Breast epithelium (tissue), 4 donors: ENCODE results near the gene ABHD16A. TPM values are rescaled to one million over a fixed set of nuclear protein-coding genes. Genes with fewer than 3 reads are reported as not detected.

Experiments
- DNase-seq, 2 donors: peaks; one replicate each; pipeline ENCODE4 v3.0.0-alpha.2; 2019; ENCODE audit warnings: low spot score in 2 of 2
- H3K27ac ChIP-seq, 2 donors: fragments of 200-600 bp; sonication (generic) in 1 of 2; one replicate each; pipeline ENCODE4 v1.5.1; 2016 to 2019; ENCODE audit warnings: mild to moderate bottlenecking in 1 of 2
- H3K27me3 ChIP-seq, 2 donors: fragments of 200-600 bp; sonication (generic) in 1 of 2; one replicate each; pipeline versions ENCODE4 v1.5.1 to v1.6.0; 2017 to 2019; ENCODE audit warnings: control low read depth in 1 of 2, mild to moderate bottlenecking in 1 of 2
- H3K36me3 ChIP-seq: fragments of 200-600 bp; one replicate; pipeline ENCODE4 v1.5.1; 2019
- H3K4me1 ChIP-seq, 2 donors: fragments of 200-600 bp; sonication (generic); one replicate each; pipeline ENCODE4 v1.5.1; 2016 to 2019; ENCODE audit warnings: control low read depth in 1 of 2
- H3K4me3 ChIP-seq, 3 donors: fragments of 200-600 bp; sonication (generic); 1 replicate in 2 of 3; 2 replicates in 1 of 3; pipeline ENCODE4 v1.5.1; 2016 to 2019; ENCODE audit warnings: mild to moderate bottlenecking in 3 of 3, moderate library complexity in 2 of 3
- H3K9me3 ChIP-seq, 2 donors: fragments of 200-600 bp; sonication (generic) in 1 of 2; one replicate each; pipeline ENCODE4 v1.5.1; 2016 to 2019; ENCODE audit warnings: control low read depth in 1 of 2
- CTCF ChIP-seq, 3 donors: fragments of 450-650 bp; IDR thresholded peaks; one replicate each; pipeline ENCODE4 v1.5.1; 2016 to 2017; ENCODE audit warnings: antibody characterized with exemption in 3 of 3, mild to moderate bottlenecking in 3 of 3, moderate library complexity in 3 of 3
- POLR2A ChIP-seq: fragments of 450-650 bp; IDR thresholded peaks from one replicate; pipeline ENCODE4 v1.6.1; 2016; ENCODE audit warnings: antibody characterized with exemption, mild to moderate bottlenecking, moderate library complexity
- POLR2AphosphoS5 ChIP-seq, 3 donors: sonication (generic); formaldehyde crosslinking; IDR thresholded peaks; one replicate each; pipeline ENCODE4 v1.6.1; 2017; ENCODE audit warnings: antibody characterized with exemption in 3 of 3
- intact Hi-C: fragments of 100-400 bp; cut with DNase I; formaldehyde crosslinking; loops from one replicate; pipeline ENCODE4 v1.15.1; 2023; ENCODE audit warnings: low total_unique reads
- total RNA-seq, 3 donors: library from RNA; depleted of rRNA; stranded (reverse); fragments of >200 nt; gene quantifications; one replicate each; pipeline ENCODE4 v1.1.0, GENCODE V29; 2016

The ABHD16A gene
- total RNA-seq, 3 donors from 2014 or later: 42.6 to 62.6 (median 50.5) TPM

- peaks cover 3 to 6% of the 10 kb centered on the region in 2 donors for H3K4me1 ChIP-seq
- H3K36me3 ChIP-seq: peaks cover 4% of the 10 kb centered on the region
- TF ChIP-seq POLR2AphosphoS5 (IDR thresholded peaks at IDR 0.05) (no peak), CTCF (IDR thresholded peaks at IDR 0.05) (no peak), POLR2A (no peak)
- intact Hi-C loops: no loop called here
- H3K9me3 ChIP-seq: no peaks in the 10 kb centered on the region
- H3K27me3 ChIP-seq: no peaks in the 10 kb centered on the region
- no peak overlapping the region for H3K27ac ChIP-seq
- no peak for DNase-seq
- H3K4me3 ChIP-seq: no peak overlapping the region
Observed at GRCh38 chr6:31722173-31722572, 19.0 kb upstream of the ABHD16A start.

DNA sequence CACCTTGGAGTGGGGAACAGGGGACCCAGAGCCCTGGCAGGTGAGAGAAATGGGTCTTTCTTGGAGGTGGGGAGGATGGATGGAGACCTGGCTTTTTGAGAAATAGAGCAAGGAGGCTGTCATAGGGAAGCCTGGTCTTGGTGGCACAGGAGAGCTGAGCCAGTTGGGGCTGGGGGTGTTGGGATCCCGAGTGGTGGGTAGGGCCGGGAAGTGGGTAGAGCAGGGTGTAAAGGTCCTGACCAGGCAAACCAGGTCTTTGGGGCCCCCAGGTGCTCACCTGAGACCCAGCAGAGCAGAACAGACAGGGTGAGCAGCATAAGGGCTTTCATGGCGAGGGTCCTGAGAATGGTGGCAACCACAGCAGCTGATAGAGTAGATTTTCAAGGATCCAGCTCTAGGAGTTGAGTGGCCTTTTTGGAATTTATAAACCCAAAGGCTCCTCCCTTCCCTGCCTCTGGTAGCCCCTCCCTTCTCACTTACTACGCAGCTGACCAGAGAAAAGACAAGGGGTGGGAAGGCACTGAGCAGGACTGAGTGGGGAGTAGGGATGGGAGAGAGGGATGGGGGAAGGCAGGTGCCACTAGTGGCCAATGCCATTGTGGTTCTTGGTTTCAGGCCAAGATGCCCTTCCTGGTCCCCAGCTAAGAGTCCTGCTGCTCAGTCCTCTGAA lies 18.4 kb upstream of the ABHD16A start, which contains the start of gene LY6G6C:
LY6G6C (minus strand) TSS at position 396 of the 670 bp plus-strand sequence; CDS start at position 329, 67 bp downstream.
- Histone ChIP-seq H3K27ac (peak within 1 kb of the TSS in 1 of 2 donors; percentile 45), H3K27me3 (no peaks in the 10 kb centered on the region), H3K9me3 (no peaks in the 10 kb centered on the region), H3K36me3 (no peaks in the 10 kb centered on the region), H3K4me3 (no peak within 1 kb of the TSS), H3K4me1 (peaks cover 3 to 6% of the 10 kb centered on the region in 2 donors)
- intact Hi-C loops: no loop called here
- TF ChIP-seq POLR2AphosphoS5 (IDR thresholded peaks at IDR 0.05) (no peak), POLR2A (no peak)
- DNase-seq: no peak

- peaks cover 3 to 6% of the 10 kb centered on the region in 2 donors for H3K4me1 ChIP-seq
- H3K9me3 ChIP-seq: no peaks in the 10 kb centered on the region
- intact Hi-C loops: no loop called here
- TF ChIP-seq POLR2AphosphoS5 (IDR thresholded peaks at IDR 0.05) (no peak), POLR2A (no peak), CTCF (IDR thresholded peaks at IDR 0.05) (no peak)
- peak overlapping the region; percentile 25 to 45 for H3K27ac ChIP-seq
- no peak for DNase-seq
- H3K4me3 ChIP-seq: no peak overlapping the region
- H3K27me3 ChIP-seq: no peaks in the 10 kb centered on the region
- H3K36me3 ChIP-seq: no peaks in the 10 kb centered on the region
Observed at GRCh38 chr6:31720196-31720770, 17.2 kb upstream of the ABHD16A start.

DNA sequence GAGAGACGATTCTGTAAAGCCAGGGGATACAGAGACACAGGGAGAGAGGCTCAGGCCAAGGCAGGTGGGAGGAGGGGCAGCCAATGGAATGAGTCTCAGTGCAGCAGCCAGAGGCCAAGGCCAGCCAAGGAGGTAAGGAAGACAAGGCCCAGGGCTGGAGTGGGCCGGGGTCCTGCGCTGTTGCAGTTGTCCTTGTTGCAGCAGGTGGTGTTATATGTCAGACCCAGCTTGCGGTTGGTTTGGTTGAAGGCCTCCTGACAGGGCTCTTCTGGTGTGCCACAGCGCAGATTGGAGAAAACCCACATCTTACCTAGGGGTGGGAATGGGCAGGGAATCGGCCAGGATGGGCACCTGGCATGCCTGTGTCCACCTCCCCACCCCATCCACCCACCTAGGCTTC lies 15.9 kb upstream of the ABHD16A start:
- Histone ChIP-seq H3K9me3 (no peaks in the 10 kb centered on the region), H3K4me3 (no peak overlapping the region), H3K36me3 (no peaks in the 10 kb centered on the region), H3K4me1 (peaks cover 3 to 6% of the 10 kb centered on the region in 2 donors), H3K27ac (peak overlapping the region; percentile 87 to 88), H3K27me3 (no peaks in the 10 kb centered on the region)
- no peak for DNase-seq
- no peak for TF ChIP-seq CTCF (IDR thresholded peaks at IDR 0.05)
- no peak for TF ChIP-seq POLR2A
- intact Hi-C loops: no loop called here

GRCh38 chr6:31718265-31718664 lies 15.1 kb upstream of the ABHD16A start:
- Histone ChIP-seq H3K9me3 (no peaks in the 10 kb centered on the region), H3K27ac (peak overlapping the region; percentile 87 to 88), H3K4me3 (no peak overlapping the region), H3K27me3 (no peaks in the 10 kb centered on the region), H3K36me3 (no peaks in the 10 kb centered on the region), H3K4me1 (peaks cover 3 to 6% of the 10 kb centered on the region in 2 donors)
- no peak for TF ChIP-seq CTCF (IDR thresholded peaks at IDR 0.05)
- TF ChIP-seq POLR2A: no peak
- peak in 2 of 3 donors; percentile 27 to 32 for TF ChIP-seq POLR2AphosphoS5 (IDR thresholded peaks at IDR 0.05)
- DNase-seq: peak; percentile 75 to 85
- intact Hi-C loops: loop anchor here (1.0 kb wide), 1 partner anchor 16 kb away; no protein-coding TSS in a partner anchor
